HG02623 (cell line): ENCODE data around the gene ODF2.
A peak's percentile ranks its signal among the peaks of the same experiment; 100 is the strongest.
"Not testable (repeated sequence)": the region's sequence is repeated elsewhere in the genome, so short reads cannot be mapped to it uniquely, and the experiment has no call there.

Source experiments
- ATAC-seq: cut with Tn5 transposase; IDR thresholded peaks from one replicate; pipeline ENCODE4 v1.9.1; 2021; ENCODE audit warnings: moderate library complexity; ENCODE audit not compliant: unreplicated experiment

The ODF2 gene

GRCh38 chr9:128423356-128423755 lies 32.5 kb upstream of the ODF2 start:
- not testable (repeated sequence) for ATAC-seq

- no peak for ATAC-seq
These were observed 31.5 kb upstream of the ODF2 start for GRCh38 chr9:128424268-128424780.

DNA sequence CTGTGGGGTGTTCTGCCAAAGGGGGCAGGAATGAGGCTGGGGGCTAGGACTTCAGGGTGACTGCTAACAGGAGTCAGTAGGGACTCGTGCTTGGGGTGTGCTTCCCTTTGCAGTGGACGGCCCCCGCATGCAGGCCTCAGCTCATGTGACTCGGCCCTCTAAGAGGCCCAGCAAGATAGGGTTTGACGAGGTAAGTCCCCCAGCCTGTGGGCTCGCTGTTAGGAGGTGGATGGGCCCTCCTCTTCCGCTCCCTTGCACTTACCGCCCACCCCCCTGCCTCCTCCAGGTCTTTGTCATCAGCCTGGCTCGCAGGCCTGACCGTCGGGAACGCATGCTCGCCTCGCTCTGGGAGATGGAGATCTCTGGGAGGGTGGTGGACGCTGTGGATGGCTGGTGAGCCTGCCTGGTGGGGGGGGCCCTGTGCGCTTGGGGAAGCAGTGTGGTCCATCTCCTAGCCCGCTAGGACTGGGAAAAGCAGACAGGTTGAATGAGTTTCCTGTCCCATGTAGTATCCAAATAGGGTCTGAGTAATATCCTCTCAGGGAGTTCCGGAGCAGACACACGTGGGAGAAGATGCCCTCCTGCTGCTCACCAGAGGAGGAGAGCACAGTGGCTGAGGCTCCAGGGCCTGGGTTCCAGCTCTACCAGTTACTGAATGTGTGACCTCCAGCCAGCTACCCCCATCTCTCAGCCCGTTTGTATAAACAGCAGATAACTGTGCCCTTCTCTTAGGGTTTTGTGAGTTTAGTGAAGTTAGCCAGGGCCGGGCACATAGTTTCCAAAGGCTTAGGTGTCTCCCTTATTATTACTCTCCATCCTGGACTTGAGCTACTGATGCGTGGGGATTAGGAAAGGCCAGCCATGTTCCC lies 26.9 kb upstream of the ODF2 start:
- no peak for ATAC-seq

- no peak for ATAC-seq
These were observed 26.2 kb upstream of the ODF2 start for GRCh38 chr9:128429513-128430086.

DNA sequence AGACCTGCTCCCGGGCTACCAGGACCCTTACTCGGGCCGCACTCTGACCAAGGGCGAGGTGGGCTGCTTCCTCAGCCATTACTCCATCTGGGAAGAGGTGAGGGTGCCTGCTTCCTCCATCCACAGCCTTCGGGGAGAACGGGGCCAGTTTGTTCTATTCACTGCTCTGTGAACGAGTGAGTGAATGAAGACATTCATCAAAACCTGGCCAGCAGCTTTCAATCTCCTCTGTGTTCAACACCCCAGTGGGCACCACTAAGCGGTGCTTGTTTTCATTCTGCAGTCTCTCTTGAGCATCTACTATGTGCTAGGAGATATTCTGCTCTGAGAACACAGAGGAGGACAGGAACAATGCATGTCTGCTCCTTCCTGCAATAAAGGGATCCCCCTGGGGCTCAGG lies 24.6 kb upstream of the ODF2 start:
- no peak for ATAC-seq

GRCh38 chr9:128434340-128434739 lies 21.5 kb upstream of the ODF2 start:
- no peak for ATAC-seq

DNA sequence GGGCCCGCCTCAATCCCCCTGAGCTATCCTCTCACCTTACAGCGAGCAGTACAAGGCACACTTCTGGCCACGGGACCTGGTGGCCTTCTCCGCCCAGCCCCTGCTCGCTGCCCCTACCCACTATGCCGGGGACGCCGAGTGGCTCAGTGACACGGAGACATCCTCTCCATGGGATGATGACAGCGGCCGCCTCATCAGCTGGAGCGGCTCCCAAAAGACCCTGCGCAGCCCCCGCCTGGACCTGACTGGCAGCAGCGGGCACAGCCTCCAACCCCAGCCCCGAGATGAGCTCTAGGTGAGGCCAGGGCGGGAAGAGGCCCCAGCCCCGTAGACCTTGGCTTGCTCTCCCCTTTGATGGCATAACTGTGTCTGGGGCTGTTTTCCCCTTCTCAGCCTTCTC lies 20.2 kb upstream of the ODF2 start:
- no peak for ATAC-seq

- peak; percentile 70 for ATAC-seq
These were observed 17.3 kb upstream of the ODF2 start for GRCh38 chr9:128438343-128439109.

- ATAC-seq = no peak
These were observed 16.5 kb upstream of the ODF2 start for GRCh38 chr9:128439273-128439672.

GRCh38 chr9:128442150-128442549 lies 13.7 kb upstream of the ODF2 start:
- no peak for ATAC-seq

- ATAC-seq = not testable (repeated sequence)
These were observed 9.3 kb upstream of the ODF2 start for GRCh38 chr9:128446505-128446904.

GRCh38 chr9:128448746-128449145 lies 7.1 kb upstream of the ODF2 start:
- ATAC-seq = no peak

- ATAC-seq = no peak
These were observed 815 bp upstream of the ODF2 start for GRCh38 chr9:128454991-128455390.

- peak; percentile 41 for ATAC-seq
These were observed 831 bp downstream of the ODF2 start for GRCh38 chr9:128456613-128457061.

DNA sequence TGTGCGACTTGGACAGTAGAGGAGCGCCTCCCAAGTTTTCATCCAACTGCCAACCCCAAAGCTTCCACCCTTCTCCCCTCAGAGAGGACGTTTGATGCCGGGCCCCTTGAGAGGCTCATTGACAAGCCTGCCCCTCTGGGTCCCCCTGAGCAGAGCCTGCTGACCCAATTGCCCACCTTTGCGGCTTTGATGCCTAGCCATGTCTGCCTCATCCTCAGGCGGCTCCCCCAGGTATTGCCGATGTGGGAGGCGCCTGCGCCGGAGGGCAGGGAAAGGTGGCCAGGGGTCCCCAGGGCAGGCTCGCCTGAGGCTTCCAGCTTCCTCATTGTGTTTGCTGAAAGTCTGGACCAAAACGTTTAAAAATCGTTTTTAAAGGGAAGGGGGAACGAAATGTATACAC lies 1.4 kb downstream of the ODF2 start:
- no peak for ATAC-seq

DNA sequence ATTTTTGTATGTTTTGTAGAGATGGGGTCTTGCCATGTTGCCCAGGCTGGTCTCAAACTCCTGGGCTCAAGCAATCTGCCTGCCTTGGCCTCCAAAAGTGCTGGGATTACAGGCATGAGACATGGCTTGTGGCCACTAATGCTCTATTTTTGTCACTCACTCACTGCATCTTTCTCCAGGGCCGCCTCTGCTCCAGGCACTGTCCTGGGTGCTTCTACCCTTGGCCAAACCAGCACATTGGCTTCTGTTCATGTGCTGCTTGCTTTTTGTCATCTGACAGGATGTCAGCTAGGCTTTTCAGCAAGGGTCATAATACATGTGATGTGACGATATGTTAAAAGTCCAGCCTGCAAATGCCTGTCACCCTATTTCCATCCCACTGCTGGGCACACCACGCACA lies 3.2 kb downstream of the ODF2 start:
- ATAC-seq = no peak

DNA sequence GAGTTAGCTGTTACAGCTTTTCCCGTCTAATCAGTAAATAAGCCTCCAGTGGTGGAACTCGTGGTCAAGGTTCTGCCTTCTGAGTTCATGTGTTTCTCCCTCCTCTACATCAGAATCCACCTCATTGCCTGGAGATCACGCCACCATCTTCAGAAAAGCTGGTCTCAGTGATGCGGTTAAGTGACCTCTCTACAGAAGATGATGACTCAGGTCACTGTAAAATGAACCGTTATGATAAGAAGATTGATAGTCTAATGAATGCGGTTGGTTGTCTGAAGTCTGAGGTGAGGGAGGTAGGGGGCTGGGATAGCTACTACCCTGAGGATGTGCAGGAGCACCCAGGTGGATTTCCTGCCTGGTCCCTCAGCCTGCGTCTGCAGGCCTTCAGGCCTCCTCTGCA lies 13.3 kb downstream of the ODF2 start:
- no peak for ATAC-seq

DNA sequence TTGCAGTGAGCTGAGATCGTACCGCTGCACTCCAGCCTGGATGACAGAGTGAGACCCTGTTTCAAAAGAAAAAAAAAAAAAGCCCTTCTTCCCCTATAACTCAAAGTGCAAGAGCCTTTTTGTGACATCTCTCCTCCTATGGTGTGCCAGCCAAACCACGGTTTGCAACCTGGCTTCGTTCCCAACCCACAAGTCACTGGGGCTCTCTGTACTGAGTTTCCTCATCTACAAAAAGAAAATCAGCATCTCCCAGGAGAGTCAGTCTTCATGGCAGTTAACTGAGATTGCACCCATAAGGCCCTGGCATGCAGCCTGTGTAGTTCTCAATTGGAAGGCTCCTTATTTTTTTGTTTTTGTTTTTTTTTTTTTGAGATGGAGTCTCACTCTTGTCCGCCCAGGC lies 14.8 kb downstream of the ODF2 start:
- no peak for ATAC-seq

DNA sequence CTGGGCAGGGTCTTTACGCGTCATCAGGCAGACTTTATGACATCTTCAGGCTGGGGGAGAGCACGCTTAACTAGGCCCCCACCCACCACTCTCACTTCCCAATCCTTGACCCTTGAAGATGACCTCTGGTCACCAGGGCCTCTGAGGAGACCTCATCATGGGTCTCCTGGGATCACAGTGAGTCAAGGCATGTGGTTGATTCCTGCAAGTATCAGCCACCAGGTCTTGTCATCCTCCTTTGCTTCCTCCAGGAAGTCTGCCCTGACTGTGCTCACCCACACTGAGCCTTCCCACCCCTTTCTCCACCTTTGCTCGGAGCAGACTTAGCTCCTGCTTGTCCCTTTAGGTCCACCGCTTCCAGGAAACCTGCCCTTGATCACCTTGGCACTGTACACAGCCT lies 17.3 kb downstream of the ODF2 start:
- ATAC-seq = no peak

DNA sequence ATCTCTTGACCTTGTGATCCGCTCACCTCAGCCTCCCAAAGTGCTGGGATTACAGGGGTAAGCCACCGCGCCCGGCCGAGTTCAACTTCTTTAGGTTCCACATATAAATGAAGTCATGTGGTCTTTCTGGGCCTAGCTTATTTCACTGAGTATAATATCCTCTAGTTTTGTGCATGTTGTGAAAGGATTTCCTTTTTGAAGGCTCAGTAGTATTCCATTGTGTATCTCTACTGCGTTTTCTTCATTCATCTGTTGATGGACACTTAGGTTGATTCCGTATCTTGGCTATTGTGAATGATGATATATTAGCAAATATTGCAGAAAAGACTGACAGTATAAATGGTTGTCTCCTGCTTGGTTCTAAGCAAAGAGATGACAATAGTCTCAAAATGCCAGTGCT lies 20.1 kb downstream of the ODF2 start:
- no peak for ATAC-seq

DNA sequence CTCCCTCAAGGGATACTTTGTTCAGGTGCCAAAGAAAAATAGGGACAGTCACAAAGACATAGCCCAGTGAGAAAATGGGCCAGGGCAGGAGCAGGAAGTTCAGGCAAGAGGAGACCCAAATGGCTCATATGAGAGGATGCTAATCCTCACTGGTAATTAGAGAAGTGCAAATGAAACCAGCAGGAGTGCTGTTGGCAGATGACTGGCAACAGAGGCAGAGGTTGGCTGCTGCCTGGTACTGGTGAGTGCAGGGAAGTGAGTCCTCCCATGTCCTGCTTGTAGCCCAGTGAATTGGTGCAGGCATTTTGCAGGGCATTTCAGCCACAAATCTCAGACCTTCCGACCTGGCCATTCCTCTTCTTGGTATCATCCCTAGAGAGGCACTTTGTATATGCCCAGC lies 23.5 kb downstream of the ODF2 start:
- no peak for ATAC-seq

GRCh38 chr9:128481561-128481960 lies 25.8 kb downstream of the ODF2 start:
- no peak for ATAC-seq
